ENCODE results near the gene GALNT17. TPM values are rescaled to one million over a fixed set of nuclear protein-coding genes. Genes with fewer than 3 reads are reported as not detected.
A peak's percentile ranks its signal among the peaks of the same experiment; 100 is the strongest.

The GALNT17 gene
- total and polyA plus RNA-seq, 2 experiments from 2014 or later, result 11.1 to 65.6 TPM

DNA sequence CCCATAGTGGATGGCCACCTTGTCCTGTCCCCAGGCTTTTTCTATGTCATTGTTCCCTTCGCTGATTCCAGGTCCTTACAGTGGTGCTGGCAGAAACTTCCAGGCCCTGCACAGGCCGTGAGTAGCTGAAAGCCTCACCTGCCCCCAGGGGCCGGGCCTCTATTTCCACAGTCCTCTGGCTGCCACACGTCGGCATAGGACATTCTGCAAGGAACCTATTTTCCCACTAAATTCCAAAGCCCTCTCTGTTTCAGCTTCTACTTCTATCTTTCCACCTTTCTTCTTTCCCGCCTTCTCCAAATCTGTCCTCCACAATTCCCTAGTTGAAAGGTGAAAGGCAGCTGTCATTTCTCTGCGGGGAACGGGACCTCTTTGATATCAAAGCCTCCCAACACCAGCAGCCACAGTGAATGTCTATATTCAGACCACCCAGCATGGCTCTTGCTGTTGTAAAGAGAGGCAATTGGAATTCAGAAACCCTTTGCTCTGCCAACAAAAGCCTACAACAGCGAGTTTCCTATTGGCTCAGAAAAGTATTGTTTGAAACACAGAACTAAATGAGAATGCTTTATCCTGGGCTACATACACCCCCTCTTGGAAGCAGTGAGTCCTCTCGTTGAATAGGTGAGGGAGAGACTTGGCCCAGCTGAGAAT lies 607.7 kb downstream of the GALNT17 start:
- Histone ChIP-seq H3K79me2 (replicated peaks; ENCODE audit: insufficient read depth) (no peaks in the 10 kb centered on the region), H3K27me3 (ENCODE audit: insufficient read depth) (no peaks in the 10 kb centered on the region), H3F3A (replicated peaks; ENCODE audit: low read depth) (0 out of 2 replicates have a peak, but pooled peaks cover 3% of the 10 kb centered on the region), H3K4me2 (0 out of 2 replicates have a peak overlapping the region, but pooled peaks have one; percentile 21), H3K4me3 (no peak overlapping the region), H3K27ac (ENCODE audit: low read depth) (peak overlapping the region; percentile 20; the same call in 1 of the 2 replicates), H3K36me3 (ENCODE audit: insufficient read depth) (no peaks in the 10 kb centered on the region), H4K20me1 (replicated peaks; ENCODE audit: insufficient read depth) (no peaks in the 10 kb centered on the region), H3K9me2 (ENCODE audit: insufficient read depth) (no peaks in the 10 kb centered on the region), H3K4me1 (ENCODE audit: insufficient read depth) (peaks cover 15% of the 10 kb centered on the region), H2AFZ (no peak overlapping the region)
- peaks cover 18% of the 10 kb centered on the region; the same call in 2 of the 3 replicates for H3K36me3 Mint-ChIP-seq (ENCODE audit: low read depth)
- peaks cover 2% of the 10 kb centered on the region for H3K27me3 Mint-ChIP-seq (ENCODE audit: insufficient read depth, low read depth, poor library complexity)
- H3K4me1 Mint-ChIP-seq, result peaks cover 17% of the 10 kb centered on the region
- TF ChIP-seq, protein P1, sequence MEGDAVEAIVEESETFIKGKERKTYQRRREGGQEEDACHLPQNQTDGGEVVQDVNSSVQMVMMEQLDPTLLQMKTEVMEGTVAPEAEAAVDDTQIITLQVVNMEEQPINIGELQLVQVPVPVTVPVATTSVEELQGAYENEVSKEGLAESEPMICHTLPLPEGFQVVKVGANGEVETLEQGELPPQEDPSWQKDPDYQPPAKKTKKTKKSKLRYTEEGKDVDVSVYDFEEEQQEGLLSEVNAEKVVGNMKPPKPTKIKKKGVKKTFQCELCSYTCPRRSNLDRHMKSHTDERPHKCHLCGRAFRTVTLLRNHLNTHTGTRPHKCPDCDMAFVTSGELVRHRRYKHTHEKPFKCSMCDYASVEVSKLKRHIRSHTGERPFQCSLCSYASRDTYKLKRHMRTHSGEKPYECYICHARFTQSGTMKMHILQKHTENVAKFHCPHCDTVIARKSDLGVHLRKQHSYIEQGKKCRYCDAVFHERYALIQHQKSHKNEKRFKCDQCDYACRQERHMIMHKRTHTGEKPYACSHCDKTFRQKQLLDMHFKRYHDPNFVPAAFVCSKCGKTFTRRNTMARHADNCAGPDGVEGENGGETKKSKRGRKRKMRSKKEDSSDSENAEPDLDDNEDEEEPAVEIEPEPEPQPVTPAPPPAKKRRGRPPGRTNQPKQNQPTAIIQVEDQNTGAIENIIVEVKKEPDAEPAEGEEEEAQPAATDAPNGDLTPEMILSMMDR (conservative IDR thresholded peaks at IDR 0.05; ENCODE audit: low read depth in 2 of 2), result peak; percentile 21 to 41; a peak in 2 of 4 replicates
- no peak for TF ChIP-seq ZNF331 (CRISPR knock-in tag; IDR thresholded peaks at IDR 0.05; ENCODE audit: low read depth)
- H3K9me3 Mint-ChIP-seq, result peaks cover 21% of the 10 kb centered on the region; the same call in 2 of the 3 replicates
- DNase-seq (ENCODE audit: low spot score) (peak; percentile 87), ATAC-seq (peak; percentile 89)
- no peak overlapping the region for H3K4me3 Mint-ChIP-seq
- no peak overlapping the region for H3K27ac Mint-ChIP-seq

DNA sequence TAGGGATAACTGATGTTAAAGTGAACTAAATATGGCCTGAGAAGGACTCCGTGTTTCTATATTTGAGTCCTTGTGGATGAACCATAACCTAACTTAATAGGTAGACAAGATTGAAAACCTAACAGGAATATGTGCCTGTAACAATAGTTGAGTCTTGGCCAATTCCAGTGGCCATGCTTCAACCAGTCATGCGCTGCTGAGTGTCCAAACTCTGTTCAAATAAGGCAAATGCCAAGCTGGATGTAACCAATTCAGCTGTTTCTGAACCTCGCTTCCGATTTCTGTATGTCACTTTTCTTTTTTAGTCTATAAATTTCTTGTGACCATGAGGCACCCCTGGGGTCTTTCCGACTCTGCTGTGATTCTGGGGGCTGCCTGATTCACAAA lies 608.2 kb downstream of the GALNT17 start:
- no peak overlapping the region for H3K4me3 ChIP-seq
- peak overlapping the region; percentile 20; the same call in 1 of the 2 replicates for H3K27ac ChIP-seq (ENCODE audit: low read depth)
- no peaks in the 10 kb centered on the region for H3K36me3 ChIP-seq (ENCODE audit: insufficient read depth)
- no peaks in the 10 kb centered on the region for H3K79me2 ChIP-seq (replicated peaks; ENCODE audit: insufficient read depth)
- Mint-ChIP-seq H3K27me3 (ENCODE audit: insufficient read depth, low read depth, poor library complexity) (peaks cover 2% of the 10 kb centered on the region), H3K4me1 (peaks cover 17% of the 10 kb centered on the region), H3K27ac (no peak overlapping the region), H3K4me3 (no peak overlapping the region; the same call in 2 of the 3 replicates), H3K36me3 (ENCODE audit: low read depth) (peaks cover 18% of the 10 kb centered on the region; the same call in 2 of the 3 replicates), H3K9me3 (peaks cover 21% of the 10 kb centered on the region; the same call in 2 of the 3 replicates)
- no peak for DNase-seq (ENCODE audit: low spot score)
- no peaks in the 10 kb centered on the region for H3K9me2 ChIP-seq (ENCODE audit: insufficient read depth)
- no peaks in the 10 kb centered on the region for H3K27me3 ChIP-seq (ENCODE audit: insufficient read depth)
- no peaks in the 10 kb centered on the region for H4K20me1 ChIP-seq (replicated peaks; ENCODE audit: insufficient read depth)
- H3K4me1 ChIP-seq (ENCODE audit: insufficient read depth), result peaks cover 15% of the 10 kb centered on the region
- H2AFZ ChIP-seq, result no peak overlapping the region
- no peak for ATAC-seq
- 0 out of 2 replicates have a peak, but pooled peaks cover 3% of the 10 kb centered on the region for H3F3A ChIP-seq (replicated peaks; ENCODE audit: low read depth)
- H3K4me2 ChIP-seq, result no peak overlapping the region
- TF ChIP-seq CREB1 (CRISPR knock-in tag; IDR thresholded peaks at IDR 0.05; ENCODE audit: low read depth), result no peak
- TF ChIP-seq JUNB (IDR thresholded peaks at IDR 0.05; ENCODE audit: unreplicated experiment), result no peak
- TF ChIP-seq, protein P1 (conservative IDR thresholded peaks at IDR 0.05; ENCODE audit: low read depth in 2 of 2), result no peak
- no peak for TF ChIP-seq STAT1 (IDR thresholded peaks at IDR 0.05; ENCODE audit: unreplicated experiment)
- no peak for TF ChIP-seq EZH2 (IDR thresholded peaks at IDR 0.05; ENCODE audit: low read depth, unreplicated experiment)
- TF ChIP-seq, protein P2, sequence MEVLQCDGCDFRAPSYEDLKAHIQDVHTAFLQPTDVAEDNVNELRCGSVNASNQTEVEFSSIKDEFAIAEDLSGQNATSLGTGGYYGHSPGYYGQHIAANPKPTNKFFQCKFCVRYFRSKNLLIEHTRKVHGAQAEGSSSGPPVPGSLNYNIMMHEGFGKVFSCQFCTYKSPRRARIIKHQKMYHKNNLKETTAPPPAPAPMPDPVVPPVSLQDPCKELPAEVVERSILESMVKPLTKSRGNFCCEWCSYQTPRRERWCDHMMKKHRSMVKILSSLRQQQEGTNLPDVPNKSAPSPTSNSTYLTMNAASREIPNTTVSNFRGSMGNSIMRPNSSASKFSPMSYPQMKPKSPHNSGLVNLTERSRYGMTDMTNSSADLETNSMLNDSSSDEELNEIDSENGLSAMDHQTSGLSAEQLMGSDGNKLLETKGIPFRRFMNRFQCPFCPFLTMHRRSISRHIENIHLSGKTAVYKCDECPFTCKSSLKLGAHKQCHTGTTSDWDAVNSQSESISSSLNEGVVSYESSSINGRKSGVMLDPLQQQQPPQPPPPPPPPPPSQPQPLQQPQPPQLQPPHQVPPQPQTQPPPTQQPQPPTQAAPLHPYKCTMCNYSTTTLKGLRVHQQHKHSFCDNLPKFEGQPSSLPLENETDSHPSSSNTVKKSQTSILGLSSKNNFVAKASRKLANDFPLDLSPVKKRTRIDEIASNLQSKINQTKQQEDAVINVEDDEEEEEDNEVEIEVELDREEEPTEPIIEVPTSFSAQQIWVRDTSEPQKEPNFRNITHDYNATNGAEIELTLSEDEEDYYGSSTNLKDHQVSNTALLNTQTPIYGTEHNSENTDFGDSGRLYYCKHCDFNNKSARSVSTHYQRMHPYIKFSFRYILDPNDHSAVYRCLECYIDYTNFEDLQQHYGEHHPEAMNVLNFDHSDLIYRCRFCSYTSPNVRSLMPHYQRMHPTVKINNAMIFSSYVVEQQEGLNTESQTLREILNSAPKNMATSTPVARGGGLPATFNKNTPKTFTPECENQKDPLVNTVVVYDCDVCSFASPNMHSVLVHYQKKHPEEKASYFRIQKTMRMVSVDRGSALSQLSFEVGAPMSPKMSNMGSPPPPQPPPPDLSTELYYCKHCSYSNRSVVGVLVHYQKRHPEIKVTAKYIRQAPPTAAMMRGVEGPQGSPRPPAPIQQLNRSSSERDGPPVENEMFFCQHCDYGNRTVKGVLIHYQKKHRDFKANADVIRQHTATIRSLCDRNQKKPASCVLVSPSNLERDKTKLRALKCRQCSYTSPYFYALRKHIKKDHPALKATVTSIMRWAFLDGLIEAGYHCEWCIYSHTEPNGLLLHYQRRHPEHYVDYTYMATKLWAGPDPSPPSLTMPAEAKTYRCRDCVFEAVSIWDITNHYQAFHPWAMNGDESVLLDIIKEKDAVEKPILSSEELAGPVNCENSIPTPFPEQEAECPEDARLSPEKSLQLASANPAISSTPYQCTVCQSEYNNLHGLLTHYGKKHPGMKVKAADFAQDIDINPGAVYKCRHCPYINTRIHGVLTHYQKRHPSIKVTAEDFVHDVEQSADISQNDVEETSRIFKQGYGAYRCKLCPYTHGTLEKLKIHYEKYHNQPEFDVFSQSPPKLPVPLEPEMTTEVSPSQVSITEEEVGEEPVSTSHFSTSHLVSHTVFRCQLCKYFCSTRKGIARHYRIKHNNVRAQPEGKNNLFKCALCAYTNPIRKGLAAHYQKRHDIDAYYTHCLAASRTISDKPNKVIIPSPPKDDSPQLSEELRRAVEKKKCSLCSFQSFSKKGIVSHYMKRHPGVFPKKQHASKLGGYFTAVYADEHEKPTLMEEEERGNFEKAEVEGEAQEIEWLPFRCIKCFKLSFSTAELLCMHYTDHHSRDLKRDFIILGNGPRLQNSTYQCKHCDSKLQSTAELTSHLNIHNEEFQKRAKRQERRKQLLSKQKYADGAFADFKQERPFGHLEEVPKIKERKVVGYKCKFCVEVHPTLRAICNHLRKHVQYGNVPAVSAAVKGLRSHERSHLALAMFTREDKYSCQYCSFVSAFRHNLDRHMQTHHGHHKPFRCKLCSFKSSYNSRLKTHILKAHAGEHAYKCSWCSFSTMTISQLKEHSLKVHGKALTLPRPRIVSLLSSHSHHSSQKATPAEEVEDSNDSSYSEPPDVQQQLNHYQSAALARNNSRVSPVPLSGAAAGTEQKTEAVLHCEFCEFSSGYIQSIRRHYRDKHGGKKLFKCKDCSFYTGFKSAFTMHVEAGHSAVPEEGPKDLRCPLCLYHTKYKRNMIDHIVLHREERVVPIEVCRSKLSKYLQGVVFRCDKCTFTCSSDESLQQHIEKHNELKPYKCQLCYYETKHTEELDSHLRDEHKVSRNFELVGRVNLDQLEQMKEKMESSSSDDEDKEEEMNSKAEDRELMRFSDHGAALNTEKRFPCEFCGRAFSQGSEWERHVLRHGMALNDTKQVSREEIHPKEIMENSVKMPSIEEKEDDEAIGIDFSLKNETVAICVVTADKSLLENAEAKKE (CRISPR knock-in tag; IDR thresholded peaks at IDR 0.05), result no peak
- TF ChIP-seq NANOG (IDR thresholded peaks at IDR 0.05; ENCODE audit: borderline replicate concordance), result no peak
- TF ChIP-seq, protein P3, sequence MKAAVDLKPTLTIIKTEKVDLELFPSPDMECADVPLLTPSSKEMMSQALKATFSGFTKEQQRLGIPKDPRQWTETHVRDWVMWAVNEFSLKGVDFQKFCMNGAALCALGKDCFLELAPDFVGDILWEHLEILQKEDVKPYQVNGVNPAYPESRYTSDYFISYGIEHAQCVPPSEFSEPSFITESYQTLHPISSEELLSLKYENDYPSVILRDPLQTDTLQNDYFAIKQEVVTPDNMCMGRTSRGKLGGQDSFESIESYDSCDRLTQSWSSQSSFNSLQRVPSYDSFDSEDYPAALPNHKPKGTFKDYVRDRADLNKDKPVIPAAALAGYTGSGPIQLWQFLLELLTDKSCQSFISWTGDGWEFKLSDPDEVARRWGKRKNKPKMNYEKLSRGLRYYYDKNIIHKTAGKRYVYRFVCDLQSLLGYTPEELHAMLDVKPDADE (IDR thresholded peaks at IDR 0.05), result no peak

Measured in GM23338 (cell line).